HG02840 (cell line): ENCODE results near the gene C8B.

Experiments used
- ATAC-seq: cut with Tn5 transposase; IDR thresholded peaks from one replicate; pipeline ENCODE4 v1.9.1; 2021; ENCODE audit warnings: mild to moderate bottlenecking, moderate library complexity, moderate number of reproducible peaks; ENCODE audit not compliant: unreplicated experiment, low FRiP score

Gene C8B

GRCh38 chr1:56934430-56935060 lies 31.3 kb downstream of the C8B start:
- ATAC-seq = no peak

- ATAC-seq = no peak
These were observed 32.2 kb downstream of the C8B start for GRCh38 chr1:56933606-56934005.

GRCh38 chr1:56933161-56933560 lies 32.7 kb downstream of the C8B start:
- ATAC-seq = no peak

GRCh38 chr1:56931686-56932085 lies 34.1 kb downstream of the C8B start:
- ATAC-seq = no peak

- no peak for ATAC-seq
These were observed 34.6 kb downstream of the C8B start for GRCh38 chr1:56931211-56931610.

- ATAC-seq = no peak
These were observed 36.3 kb downstream of the C8B start for GRCh38 chr1:56929492-56929891.

GRCh38 chr1:56927986-56928385 lies 37.8 kb downstream of the C8B start:
- no peak for ATAC-seq

- no peak for ATAC-seq
These were observed 38.6 kb downstream of the C8B start for GRCh38 chr1:56927171-56927570.

GRCh38 chr1:56925193-56925592 lies 40.6 kb downstream of the C8B start:
- ATAC-seq = no peak

GRCh38 chr1:56924116-56924515 lies 41.7 kb downstream of the C8B start:
- ATAC-seq = no peak

GRCh38 chr1:56923201-56923600 lies 42.6 kb downstream of the C8B start:
- no peak for ATAC-seq

- no peak for ATAC-seq
These were observed 43.3 kb downstream of the C8B start for GRCh38 chr1:56922507-56922906.

GRCh38 chr1:56922070-56922469 lies 43.7 kb downstream of the C8B start:
- ATAC-seq = no peak

GRCh38 chr1:56921479-56921878 lies 44.3 kb downstream of the C8B start:
- no peak for ATAC-seq

GRCh38 chr1:56920591-56921001 lies 45.2 kb downstream of the C8B start:
- ATAC-seq = no peak

GRCh38 chr1:56917356-56917755 lies 48.5 kb downstream of the C8B start:
- ATAC-seq = no peak

GRCh38 chr1:56916630-56917029 lies 49.2 kb downstream of the C8B start:
- no peak for ATAC-seq

- no peak for ATAC-seq
These were observed 49.9 kb downstream of the C8B start for GRCh38 chr1:56915960-56916359.

- no peak for ATAC-seq
These were observed 53.5 kb downstream of the C8B start for GRCh38 chr1:56912325-56912724.

- no peak for ATAC-seq
These were observed 54.5 kb downstream of the C8B start for GRCh38 chr1:56911098-56911938.

GRCh38 chr1:56910441-56910985 lies 55.3 kb downstream of the C8B start:
- no peak for ATAC-seq
